ENCODE results near the gene BOC. TPM values are rescaled to one million over a fixed set of nuclear protein-coding genes. Genes with fewer than 3 reads are reported as not detected.

BOC gene
- total and polyA plus RNA-seq, 2 donors from 2014 or later: 6.1 to 22.2 TPM

DNA sequence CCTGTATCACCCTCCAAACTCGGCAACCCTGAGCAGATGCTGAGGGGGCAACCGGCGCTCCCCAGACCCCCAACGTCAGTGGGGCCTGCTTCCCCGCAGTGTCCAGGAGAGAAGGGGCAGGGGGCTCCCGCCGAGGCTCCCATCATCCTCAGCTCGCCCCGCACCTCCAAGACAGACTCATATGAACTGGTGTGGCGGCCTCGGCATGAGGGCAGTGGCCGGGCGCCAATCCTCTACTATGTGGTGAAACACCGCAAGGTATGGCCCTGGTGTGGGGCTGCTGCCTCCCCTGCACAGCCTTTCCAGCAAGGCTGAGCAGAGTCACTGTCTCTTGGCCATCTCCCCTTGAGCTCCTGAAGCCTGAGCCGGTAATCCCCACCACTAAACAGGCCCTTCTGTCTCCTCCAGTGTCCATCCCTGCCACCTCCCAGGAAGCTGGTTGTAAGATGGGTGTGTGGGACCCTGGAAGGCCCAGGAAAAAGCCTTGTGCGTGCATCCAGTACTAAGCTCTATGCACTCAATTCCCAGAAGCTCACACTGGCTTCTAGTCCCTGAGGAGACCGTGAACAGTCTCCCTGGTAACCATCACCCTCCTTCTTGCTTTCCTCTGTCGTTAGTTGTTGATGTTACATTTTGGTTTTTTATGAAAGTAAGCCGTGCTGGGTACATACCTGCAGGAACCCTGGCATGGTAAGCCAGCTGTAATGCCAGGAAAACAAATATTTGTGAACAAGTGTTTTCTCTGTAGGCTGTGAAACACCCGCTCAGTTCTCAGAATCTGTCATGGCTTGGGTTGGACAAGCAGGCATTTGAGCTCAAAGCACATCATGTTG lies 63.3 kb downstream of the BOC start:
- Histone ChIP-seq H3K4me1 (ENCODE audit: control insufficient read depth in 2 of 3, insufficient read depth in 2 of 3, low read depth in 1 of 3, low read length in 3 of 3) (peaks cover 4 to 5% (median 5%) of the 10 kb centered on the region in 3 donors), H3K27me3 (ENCODE audit: control insufficient read depth, insufficient read depth, low read length) (no peaks in the 10 kb centered on the region), H3K9me3 (ENCODE audit: control insufficient read depth in 2 of 3, insufficient read depth in 1 of 3, low read length in 3 of 3) (no peaks in the 10 kb centered on the region), H3K9ac (ENCODE audit: low read length in 3 of 3) (no peak overlapping the region), H3K4me3 (ENCODE audit: low read length in 3 of 3) (no peak overlapping the region), H3K36me3 (ENCODE audit: control insufficient read depth in 2 of 3, insufficient read depth in 3 of 3, low read length in 3 of 3) (no peaks in the 10 kb centered on the region), H3K27ac (ENCODE audit: low read depth in 2 of 2, low read length in 2 of 2) (no peak overlapping the region)
- DNase-seq (peak in 2 of 5 donors; percentile 30 to 80), FAIRE-seq (no peak)
- intact Hi-C loops (cut with DNase I): no loop called here
- TF ChIP-seq CTCF (IDR thresholded peaks at IDR 0.05; ENCODE audit: borderline replicate concordance, extremely low read depth, insufficient read depth): no peak

DNA sequence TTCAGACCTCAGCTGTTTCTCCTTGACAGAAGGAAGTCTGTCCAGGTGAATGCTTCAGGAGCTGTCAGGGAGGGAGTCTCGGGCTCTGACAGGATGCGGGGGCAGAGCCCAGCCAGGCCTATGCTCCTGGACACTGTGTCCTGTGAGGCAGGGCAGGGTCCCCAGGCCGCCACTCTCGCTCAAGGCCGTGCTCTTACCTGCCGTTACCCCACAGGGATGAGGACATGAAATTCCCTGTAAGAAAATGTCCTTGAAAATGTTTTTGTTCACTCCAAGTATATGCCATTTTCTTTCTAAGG lies 63.9 kb downstream of the BOC start:
- FAIRE-seq: no peak
- no peaks in the 10 kb centered on the region for H3K36me3 ChIP-seq (ENCODE audit: control insufficient read depth in 2 of 3, insufficient read depth in 3 of 3, low read length in 3 of 3)
- no peak overlapping the region for H3K4me3 ChIP-seq (ENCODE audit: low read length in 3 of 3)
- no peaks in the 10 kb centered on the region for H3K9me3 ChIP-seq (ENCODE audit: control insufficient read depth in 2 of 3, insufficient read depth in 1 of 3, low read length in 3 of 3)
- no peak for TF ChIP-seq CTCF (IDR thresholded peaks at IDR 0.05; ENCODE audit: borderline replicate concordance, extremely low read depth, insufficient read depth)
- no peak overlapping the region for H3K27ac ChIP-seq (ENCODE audit: low read depth in 2 of 2, low read length in 2 of 2)
- intact Hi-C loops (cut with DNase I): no loop called here
- no peaks in the 10 kb centered on the region for H3K27me3 ChIP-seq (ENCODE audit: control insufficient read depth, insufficient read depth, low read length)
- peak in 3 of 5 donors; percentile 48 to 64 (median 62) for DNase-seq
- H3K4me1 ChIP-seq (ENCODE audit: control insufficient read depth in 2 of 3, insufficient read depth in 2 of 3, low read depth in 1 of 3, low read length in 3 of 3): peaks cover 4 to 5% (median 5%) of the 10 kb centered on the region in 3 donors
- no peak overlapping the region for H3K9ac ChIP-seq (ENCODE audit: low read length in 3 of 3)

DNA sequence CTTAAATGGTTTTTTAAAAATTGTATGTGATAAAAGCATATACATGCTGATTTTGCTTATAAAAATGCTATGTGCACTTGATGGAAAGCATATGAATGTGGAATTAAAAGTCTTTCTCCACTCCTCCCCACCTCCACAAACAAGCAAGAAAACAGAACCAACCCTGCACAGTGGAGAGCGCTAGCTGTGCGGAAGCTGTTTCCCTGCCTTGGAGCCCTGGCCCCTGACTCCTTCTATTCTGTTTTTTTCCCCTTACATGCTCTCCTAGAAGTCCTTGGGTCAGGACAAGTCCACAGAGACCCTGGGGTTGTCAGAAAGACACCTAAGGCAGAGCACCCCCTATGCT lies 64.2 kb downstream of the BOC start:
- Histone ChIP-seq H3K9ac (ENCODE audit: low read length in 3 of 3) (no peak overlapping the region), H3K27me3 (ENCODE audit: control insufficient read depth, insufficient read depth, low read length) (no peaks in the 10 kb centered on the region), H3K4me3 (ENCODE audit: low read length in 3 of 3) (no peak overlapping the region), H3K4me1 (ENCODE audit: control insufficient read depth in 2 of 3, insufficient read depth in 2 of 3, low read depth in 1 of 3, low read length in 3 of 3) (peaks cover 4 to 5% (median 5%) of the 10 kb centered on the region in 3 donors), H3K27ac (ENCODE audit: low read depth in 2 of 2, low read length in 2 of 2) (no peak overlapping the region), H3K36me3 (ENCODE audit: control insufficient read depth in 2 of 3, insufficient read depth in 3 of 3, low read length in 3 of 3) (no peaks in the 10 kb centered on the region), H3K9me3 (ENCODE audit: control insufficient read depth in 2 of 3, insufficient read depth in 1 of 3, low read length in 3 of 3) (no peaks in the 10 kb centered on the region)
- DNase-seq (peak in 2 of 5 donors; percentile 45 to 56), FAIRE-seq (no peak)
- TF ChIP-seq CTCF (IDR thresholded peaks at IDR 0.05; ENCODE audit: borderline replicate concordance, extremely low read depth, insufficient read depth): no peak
- intact Hi-C loops (cut with DNase I): no loop called here

All from kidney (tissue), 14 donors.